H1 (cell line): ENCODE results near the gene LRG1. TPM values are rescaled to one million over a fixed set of nuclear protein-coding genes. Genes with fewer than 3 reads are reported as not detected.

ENCODE experiments used
- ASH2L ChIP-seq: fragments of 200-600, 300-600 bp; sonication (generic); IDR thresholded peaks from one replicate; pipeline ENCODE4 v1.7.1; 2017; ENCODE audit warnings: low read length
- CBX8 ChIP-seq: fragments of 300-800, 300-1000 bp; sonication (generic); IDR thresholded peaks from 2 replicates; pipeline ENCODE4 v1.7.1; 2016; ENCODE audit warnings: low read depth, low read length, borderline replicate concordance
- CREB1 ChIP-seq: IDR thresholded peaks from 2 replicates; pipeline ENCODE4 v1.6.1; 2012; ENCODE audit warnings: inconsistent platforms
- EP300 ChIP-seq, 2 experiments: IDR thresholded peaks; 1 replicate in 1 of 2; 2 replicates in 1 of 2; pipeline ENCODE4 v1.6.1; 2011 to 2012; ENCODE audit warnings: low read depth in 2 of 2, low read length in 2 of 2, mild to moderate bottlenecking in 2 of 2, borderline replicate concordance in 1 of 2, inconsistent platforms in 1 of 2, moderate library complexity in 1 of 2
- JUN ChIP-seq: IDR thresholded peaks from 2 replicates; pipeline ENCODE4 v1.6.1; 2011; ENCODE audit warnings: low read depth, mild to moderate bottlenecking, improper control_type of control experiment, low read length
- KDM1A ChIP-seq: fragments of 200-600, 300-600 bp; sonication (generic); IDR thresholded peaks from 2 replicates; pipeline ENCODE4 v1.7.1; 2016; ENCODE audit warnings: mild to moderate bottlenecking, low read length, borderline replicate concordance
- MAX ChIP-seq: IDR thresholded peaks from 2 replicates; pipeline ENCODE4 v1.6.1; 2012; ENCODE audit warnings: inconsistent platforms
- NANOG ChIP-seq: IDR thresholded peaks from 2 replicates; pipeline ENCODE4 v1.6.1; 2011; ENCODE audit warnings: low read length, low read depth, mild to moderate bottlenecking, inconsistent platforms; ENCODE audit not compliant: insufficient read depth, poor library complexity, severe bottlenecking
- PHF8 ChIP-seq: fragments of 200-600 bp; sonication (generic); conservative IDR thresholded peaks from 2 replicates; pipeline ENCODE4 v1.7.1; 2012; ENCODE audit warnings: low read depth, mild to moderate bottlenecking, inconsistent platforms, low read length, moderate library complexity
- POLR2A ChIP-seq, 2 experiments: IDR thresholded peaks; 1 replicate in 1 of 2; 2 replicates in 1 of 2; pipeline ENCODE4 v1.6.1; 2011; ENCODE audit warnings: low read depth in 2 of 2, low read length in 2 of 2, mild to moderate bottlenecking in 2 of 2; ENCODE audit errors: control extremely low read depth in 1 of 2
- SP1 ChIP-seq: IDR thresholded peaks from 2 replicates; pipeline ENCODE4 v1.6.1; 2011; ENCODE audit warnings: low read depth, low read length
- polyA plus RNA-seq, 7 experiments: library from polyadenylated mRNA; depleted of rRNA in 3 of 7; stranded (reverse) in 5 of 7; unstranded in 2 of 7; fragments of >200 nt in 5 of 7; fragments of 200-250 nt in 2 of 7; gene quantifications; 1 replicate in 5 of 7; 2 replicates in 1 of 7; 4 replicates in 1 of 7; pipeline versions ENCODE4 v1.2.1 to v1.2.3, GENCODE V29; 2011 to 2013; ENCODE audit warnings: missing spikeins in 2 of 7, mixed read lengths in 2 of 7
- total RNA-seq: library from RNA; stranded (reverse); fragmentation: NEBNext Ultra II Directional; extraction: Animal tissue kit (Norgen Biotek cat#: 25700); gene quantifications from 2 replicates; pipeline ENCODE4 v1.2.1, GENCODE V29; 2021

Gene LRG1
- total and polyA plus RNA-seq, 2 of the 8 experiments (the other 6 are each of a cell fraction or from before 2014, with no cell fraction given): 0.48 to 0.79 TPM

- peak; percentile 96 for TF ChIP-seq JUN
- no peak for TF ChIP-seq KDM1A
- peak; percentile 89 for TF ChIP-seq CREB1
- peak; percentile 81; the same call in 1 of the 2 replicates for TF ChIP-seq SP1
- no peak for TF ChIP-seq EP300 (IDR thresholded peaks at IDR 0.05; ENCODE audit: borderline replicate concordance in 1 of 2, low read depth in 2 of 2, low read length in 2 of 2)
- TF ChIP-seq CBX8: no peak
- TF ChIP-seq POLR2A (IDR thresholded peaks at IDR 0.05; ENCODE audit: control extremely low read depth in 1 of 2, low read depth in 2 of 2, low read length in 2 of 2): 0 out of 3 replicates have a peak, but pooled peaks of 1 of the 2 experiments have one; percentile 23
- TF ChIP-seq ASH2L: peak; percentile 50
- TF ChIP-seq NANOG: no peak
- TF ChIP-seq MAX: peak; percentile 28; the same call in 1 of the 2 replicates
- no peak for TF ChIP-seq PHF8
Measured at GRCh38 chr19:4575267-4576015, 35.6 kb upstream of the LRG1 start (continued).
